HepG2 (cell line): Measurements from ENCODE around the gene SUSD6. TPM values are rescaled to one million over a fixed set of nuclear protein-coding genes. Genes with fewer than 3 reads are reported as not detected.

Source experiments
- AHR ChIP-seq: IDR thresholded peaks from 2 replicates; pipeline ENCODE4 v1.6.1; 2018; ENCODE audit warnings: missing genetic modification reagents, missing compliant biosample characterization
- ATF1 ChIP-seq: IDR thresholded peaks from 2 replicates; pipeline ENCODE4 v1.6.1; 2016; ENCODE audit warnings: mild to moderate bottlenecking, control low read depth
- EHMT2 ChIP-seq: fragments of 200-600 bp; sonication (generic); IDR thresholded peaks from 2 replicates; pipeline ENCODE4 v1.7.0; 2017; ENCODE audit warnings: antibody characterized with exemption, low read depth, low read length, borderline replicate concordance
- ELF4 ChIP-seq: sonication (generic); formaldehyde crosslinking; IDR thresholded peaks from 2 replicates; pipeline ENCODE4 v1.5.0; 2020; ENCODE audit warnings: missing genetic modification reagents, mild to moderate bottlenecking, moderate library complexity, borderline replicate concordance
- EZH2 ChIP-seq: conservative IDR thresholded peaks from 2 replicates; pipeline ENCODE4 v1.6.1; 2012; ENCODE audit warnings: mild to moderate bottlenecking, low read depth, low read length, moderate library complexity
- FOSL2 ChIP-seq: sonication (generic); formaldehyde crosslinking; IDR thresholded peaks from 2 replicates; pipeline ENCODE4 v1.4.0; 2020; ENCODE audit warnings: missing genetic modification reagents
- HHEX ChIP-seq: IDR thresholded peaks from 2 replicates; pipeline ENCODE4 v1.6.1; 2016; ENCODE audit warnings: control low read depth
- NR2F6 ChIP-seq, 2 experiments: IDR thresholded peaks; 2 replicates each; pipeline ENCODE4 v1.6.1; 2016; ENCODE audit warnings: antibody characterized with exemption in 1 of 2, mild to moderate bottlenecking in 1 of 2
- PRPF4 ChIP-seq: fragments of 200-400 bp; formaldehyde crosslinking; IDR thresholded peaks from 2 replicates; pipeline ENCODE4 v1.6.1; 2016; ENCODE audit warnings: low read length, low read depth; ENCODE audit not compliant: poor library complexity, severe bottlenecking
- SMAD3 ChIP-seq: sonication (generic); formaldehyde crosslinking; IDR thresholded peaks from 2 replicates; pipeline ENCODE4 v1.4.0; 2020; ENCODE audit warnings: missing genetic modification reagents
- SNAPC2 ChIP-seq: sonication (generic); formaldehyde crosslinking; IDR thresholded peaks from 2 replicates; pipeline ENCODE4 v1.8.1; 2022; ENCODE audit warnings: mild to moderate bottlenecking, missing genetic modification reagents
- ZBTB8A ChIP-seq: sonication (generic); formaldehyde crosslinking; IDR thresholded peaks from 2 replicates; pipeline ENCODE4 v1.4.0; 2020; ENCODE audit warnings: mild to moderate bottlenecking, low read depth, missing genetic modification reagents, borderline replicate concordance
- ZNF256 ChIP-seq: sonication (generic); formaldehyde crosslinking; conservative IDR thresholded peaks from 2 replicates; pipeline ENCODE4 v1.4.0; 2020; ENCODE audit warnings: missing genetic modification reagents
- ZNF335 ChIP-seq: sonication (generic); formaldehyde crosslinking; IDR thresholded peaks from 2 replicates; pipeline ENCODE4 v1.4.0; 2020; ENCODE audit warnings: missing genetic modification reagents
- ZNF350 ChIP-seq: sonication (generic); formaldehyde crosslinking; IDR thresholded peaks from 2 replicates; pipeline ENCODE4 v1.4.0; 2020; ENCODE audit warnings: mild to moderate bottlenecking, low read depth, missing genetic modification reagents, borderline replicate concordance
- ZNF430 ChIP-seq: sonication (generic); formaldehyde crosslinking; IDR thresholded peaks from 2 replicates; pipeline ENCODE4 v1.9.0; 2021; ENCODE audit warnings: mild to moderate bottlenecking, missing genetic modification reagents
- ZNF556 ChIP-seq: sonication (generic); formaldehyde crosslinking; IDR thresholded peaks from 2 replicates; pipeline ENCODE4 v1.4.0; 2020; ENCODE audit warnings: mild to moderate bottlenecking, missing genetic modification reagents, borderline replicate concordance
- ZNF660 ChIP-seq: sonication (generic); formaldehyde crosslinking; IDR thresholded peaks from 2 replicates; pipeline ENCODE4 v1.5.1; 2020; ENCODE audit warnings: mild to moderate bottlenecking, low read depth, missing genetic modification reagents, borderline replicate concordance
- ZNF7 ChIP-seq: IDR thresholded peaks from 2 replicates; pipeline ENCODE4 v1.6.1; 2016; ENCODE audit warnings: missing biosample characterization, missing genetic modification reagents
- ZNF781 ChIP-seq: sonication (generic); formaldehyde crosslinking; IDR thresholded peaks from 2 replicates; pipeline ENCODE4 v1.5.1; 2020; ENCODE audit warnings: borderline replicate concordance, mild to moderate bottlenecking, missing genetic modification reagents; ENCODE audit errors: not compliant biosample characterization
- polyA plus RNA-seq, 8 experiments: library from polyadenylated mRNA; depleted of rRNA in 3 of 8; stranded (reverse) in 7 of 8; unstranded in 1 of 8; fragments of >200 nt; fragmentation: Illumina TruSeq in 4 of 8; extraction: Trizol in 4 of 8; gene quantifications; 2 replicates each; pipeline versions ENCODE4 v1.2.1 to v1.2.3, GENCODE V29; 2011 to 2016; ENCODE audit warnings: low read depth in 4 of 8, missing spikeins in 1 of 8, mixed read lengths in 1 of 8; ENCODE audit not compliant: insufficient read depth in 1 of 8
- total RNA-seq, 5 experiments: library from RNA; depleted of rRNA; stranded (reverse); fragments of >200 nt; fragmentation: Illumina TruSeq; extraction: Trizol; gene quantifications; 2 replicates each; pipeline ENCODE4 v1.2.3, GENCODE V29; 2016; ENCODE audit warnings: low read depth in 1 of 5
- TF ChIP-seq, protein P1 (sequence below): sonication (generic); formaldehyde crosslinking; IDR thresholded peaks from 2 replicates; pipeline ENCODE4 v1.4.0; 2020; ENCODE audit warnings: missing genetic modification reagents
- TF ChIP-seq, protein P2 (sequence below): sonication (generic); IDR thresholded peaks from 2 replicates; pipeline ENCODE4 v1.6.1; 2016; ENCODE audit warnings: low read depth, borderline replicate concordance
- TF ChIP-seq, protein P3 (sequence below): sonication (generic); formaldehyde crosslinking; IDR thresholded peaks from 2 replicates; pipeline ENCODE4 v1.4.0; 2020; ENCODE audit warnings: missing genetic modification reagents
- TF ChIP-seq, protein P4 (sequence below): sonication (generic); formaldehyde crosslinking; conservative IDR thresholded peaks from 2 replicates; pipeline ENCODE4 v1.4.0; 2020; ENCODE audit warnings: missing genetic modification reagents

SUSD6 gene
- total and polyA plus RNA-seq, 2 of the 13 experiments (the other 11 are each of a cell fraction or from before 2014, with no cell fraction given), result 7.2 to 7.4 TPM

DNA sequence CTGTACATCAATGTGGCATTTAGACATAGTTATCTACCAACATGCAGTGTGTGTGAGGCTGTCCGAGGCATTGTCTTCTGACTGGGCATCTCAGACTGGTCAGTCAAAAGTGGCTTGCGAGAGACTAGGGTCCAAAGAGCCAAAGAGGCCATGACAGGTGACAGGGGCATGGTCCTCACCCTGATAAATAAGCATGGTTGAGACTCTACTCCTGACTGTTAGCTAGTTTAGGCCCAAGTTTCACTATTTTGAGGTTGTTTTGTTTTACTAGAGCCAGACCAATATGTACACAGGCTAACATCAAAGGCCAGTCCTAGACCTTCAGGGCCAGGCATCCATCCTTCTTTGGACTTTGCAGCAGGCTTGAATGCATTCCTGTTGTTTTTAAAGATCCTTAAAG, 78.6 kb downstream of the SUSD6 start (continued):
- TF ChIP-seq EZH2 (no peak), ATF1 (CRISPR knock-in tag) (peak; percentile 46), HHEX (CRISPR knock-in tag) (no peak), NR2F6 (IDR thresholded peaks at IDR 0.05) (peak; percentile 67), NR2F6 (CRISPR knock-in tag; IDR thresholded peaks at IDR 0.05) (peak; percentile 70), ZNF256 (no peak), PRPF4 (no peak), SMAD3 (CRISPR knock-in tag) (no peak), EHMT2 (peak; percentile 62; the same call in 1 of the 2 replicates), ZNF335 (CRISPR knock-in tag) (no peak), ZNF781 (CRISPR knock-in tag) (no peak), ZNF350 (CRISPR knock-in tag) (no peak), ZNF660 (CRISPR knock-in tag) (no peak), SNAPC2 (peak; percentile 52; the same call in 1 of the 2 replicates), ZNF556 (CRISPR knock-in tag) (no peak), ZNF7 (CRISPR knock-in tag) (no peak), FOSL2 (CRISPR knock-in tag) (peak; percentile 66), ZBTB8A (no peak), ZNF430 (peak; percentile 26; the same call in 1 of the 2 replicates), AHR (CRISPR knock-in tag) (no peak), ELF4 (CRISPR knock-in tag) (no peak)
- TF ChIP-seq, protein P1, sequence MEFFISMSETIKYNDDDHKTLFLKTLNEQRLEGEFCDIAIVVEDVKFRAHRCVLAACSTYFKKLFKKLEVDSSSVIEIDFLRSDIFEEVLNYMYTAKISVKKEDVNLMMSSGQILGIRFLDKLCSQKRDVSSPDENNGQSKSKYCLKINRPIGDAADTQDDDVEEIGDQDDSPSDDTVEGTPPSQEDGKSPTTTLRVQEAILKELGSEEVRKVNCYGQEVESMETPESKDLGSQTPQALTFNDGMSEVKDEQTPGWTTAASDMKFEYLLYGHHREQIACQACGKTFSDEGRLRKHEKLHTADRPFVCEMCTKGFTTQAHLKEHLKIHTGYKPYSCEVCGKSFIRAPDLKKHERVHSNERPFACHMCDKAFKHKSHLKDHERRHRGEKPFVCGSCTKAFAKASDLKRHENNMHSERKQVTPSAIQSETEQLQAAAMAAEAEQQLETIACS (CRISPR knock-in tag), result no peak
- TF ChIP-seq, protein P2, sequence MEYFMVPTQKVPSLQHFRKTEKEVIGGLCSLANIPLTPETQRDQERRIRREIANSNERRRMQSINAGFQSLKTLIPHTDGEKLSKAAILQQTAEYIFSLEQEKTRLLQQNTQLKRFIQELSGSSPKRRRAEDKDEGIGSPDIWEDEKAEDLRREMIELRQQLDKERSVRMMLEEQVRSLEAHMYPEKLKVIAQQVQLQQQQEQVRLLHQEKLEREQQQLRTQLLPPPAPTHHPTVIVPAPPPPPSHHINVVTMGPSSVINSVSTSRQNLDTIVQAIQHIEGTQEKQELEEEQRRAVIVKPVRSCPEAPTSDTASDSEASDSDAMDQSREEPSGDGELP, result peak; percentile 72; the same call in 1 of the 2 replicates
- TF ChIP-seq, protein P3, sequence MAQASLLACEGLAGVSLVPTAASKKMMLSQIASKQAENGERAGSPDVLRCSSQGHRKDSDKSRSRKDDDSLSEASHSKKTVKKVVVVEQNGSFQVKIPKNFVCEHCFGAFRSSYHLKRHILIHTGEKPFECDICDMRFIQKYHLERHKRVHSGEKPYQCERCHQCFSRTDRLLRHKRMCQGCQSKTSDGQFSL, result 0 out of 2 replicates have a peak, but pooled peaks have one; percentile 37
- TF ChIP-seq, protein P4, sequence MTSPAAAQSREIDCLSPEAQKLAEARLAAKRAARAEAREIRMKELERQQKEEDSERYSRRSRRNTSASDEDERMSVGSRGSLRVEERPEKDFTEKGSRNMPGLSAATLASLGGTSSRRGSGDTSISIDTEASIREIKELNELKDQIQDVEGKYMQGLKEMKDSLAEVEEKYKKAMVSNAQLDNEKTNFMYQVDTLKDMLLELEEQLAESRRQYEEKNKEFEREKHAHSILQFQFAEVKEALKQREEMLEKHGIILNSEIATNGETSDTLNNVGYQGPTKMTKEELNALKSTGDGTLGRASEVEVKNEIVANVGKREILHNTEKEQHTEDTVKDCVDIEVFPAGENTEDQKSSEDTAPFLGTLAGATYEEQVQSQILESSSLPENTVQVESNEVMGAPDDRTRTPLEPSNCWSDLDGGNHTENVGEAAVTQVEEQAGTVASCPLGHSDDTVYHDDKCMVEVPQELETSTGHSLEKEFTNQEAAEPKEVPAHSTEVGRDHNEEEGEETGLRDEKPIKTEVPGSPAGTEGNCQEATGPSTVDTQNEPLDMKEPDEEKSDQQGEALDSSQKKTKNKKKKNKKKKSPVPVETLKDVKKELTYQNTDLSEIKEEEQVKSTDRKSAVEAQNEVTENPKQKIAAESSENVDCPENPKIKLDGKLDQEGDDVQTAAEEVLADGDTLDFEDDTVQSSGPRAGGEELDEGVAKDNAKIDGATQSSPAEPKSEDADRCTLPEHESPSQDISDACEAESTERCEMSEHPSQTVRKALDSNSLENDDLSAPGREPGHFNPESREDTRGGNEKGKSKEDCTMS (CRISPR knock-in tag), result no peak
